HepG2 (cell line): Measurements from ENCODE around the gene MYO10. TPM values are rescaled to one million over a fixed set of nuclear protein-coding genes. Genes with fewer than 3 reads are reported as not detected.
A peak's percentile ranks its signal among the peaks of the same experiment; 100 is the strongest.

Source experiments
- HMG20B ChIP-seq: conservative IDR thresholded peaks from 2 replicates; pipeline ENCODE4 v1.6.1; 2016; ENCODE audit warnings: missing genetic modification reagents, missing compliant biosample characterization
- HNF4A ChIP-seq: sonication (generic); formaldehyde crosslinking; IDR thresholded peaks from 2 replicates; pipeline ENCODE4 v1.4.0; 2020; ENCODE audit warnings: missing genetic modification reagents
- NR2C2 ChIP-seq: sonication (generic); formaldehyde crosslinking; IDR thresholded peaks from 2 replicates; pipeline ENCODE4 v1.4.0; 2020; ENCODE audit warnings: missing genetic modification reagents, mild to moderate bottlenecking, moderate library complexity, borderline replicate concordance
- PLRG1 ChIP-seq: fragments of 450-650 bp; conservative IDR thresholded peaks from 2 replicates; pipeline ENCODE4 v1.6.1; 2016
- POLR2A ChIP-seq, 2 experiments: IDR thresholded peaks; 2 replicates each; pipeline ENCODE4 v1.6.1; 2011; ENCODE audit warnings: low read depth in 2 of 2, low read length in 2 of 2, mild to moderate bottlenecking in 1 of 2, moderate library complexity in 1 of 2; ENCODE audit not compliant: insufficient read depth in 1 of 2
- RXRA ChIP-seq: sonication (generic); formaldehyde crosslinking; IDR thresholded peaks from 2 replicates; pipeline ENCODE4 v1.5.1; 2020; ENCODE audit warnings: missing genetic modification reagents
- SOX5 ChIP-seq: IDR thresholded peaks from 2 replicates; pipeline ENCODE4 v1.6.1; 2016; ENCODE audit warnings: borderline replicate concordance
- SP140L ChIP-seq: sonication (generic); formaldehyde crosslinking; IDR thresholded peaks from 2 replicates; pipeline ENCODE4 v1.4.0; 2020; ENCODE audit warnings: missing genetic modification reagents, borderline replicate concordance
- SRSF9 ChIP-seq: fragments of 200-400 bp; formaldehyde crosslinking; IDR thresholded peaks from 2 replicates; pipeline ENCODE4 v1.6.1; 2018; ENCODE audit warnings: borderline replicate concordance, mild to moderate bottlenecking, low read depth, low read length; ENCODE audit not compliant: insufficient read depth, poor library complexity, severe bottlenecking
- THAP7 ChIP-seq: sonication (generic); formaldehyde crosslinking; IDR thresholded peaks from 2 replicates; pipeline ENCODE4 v1.8.1; 2023; ENCODE audit warnings: mild to moderate bottlenecking, missing genetic modification reagents
- THYN1 ChIP-seq: sonication (generic); formaldehyde crosslinking; IDR thresholded peaks from 2 replicates; pipeline ENCODE4 v1.8.1; 2023; ENCODE audit warnings: low read depth, mild to moderate bottlenecking, moderate library complexity, missing genetic modification reagents, borderline replicate concordance
- ZNF143 ChIP-seq: sonication (generic); formaldehyde crosslinking; IDR thresholded peaks from 2 replicates; pipeline ENCODE4 v1.4.0; 2020; ENCODE audit warnings: missing genetic modification reagents
- ZNF773 ChIP-seq: sonication (generic); formaldehyde crosslinking; IDR thresholded peaks from 2 replicates; pipeline ENCODE4 v1.4.0; 2020; ENCODE audit warnings: missing genetic modification reagents, borderline replicate concordance
- ZNF777 ChIP-seq: sonication (generic); formaldehyde crosslinking; IDR thresholded peaks from 2 replicates; pipeline ENCODE4 v1.4.0; 2020; ENCODE audit warnings: missing genetic modification reagents
- ZNF850 ChIP-seq: sonication (generic); formaldehyde crosslinking; conservative IDR thresholded peaks from 2 replicates; pipeline ENCODE4 v1.9.0; 2021; ENCODE audit warnings: mild to moderate bottlenecking, missing genetic modification reagents
- polyA plus RNA-seq, 8 experiments: library from polyadenylated mRNA; depleted of rRNA in 3 of 8; stranded (reverse) in 7 of 8; unstranded in 1 of 8; fragments of >200 nt; fragmentation: Illumina TruSeq in 4 of 8; extraction: Trizol in 4 of 8; gene quantifications; 2 replicates each; pipeline versions ENCODE4 v1.2.1 to v1.2.3, GENCODE V29; 2011 to 2016; ENCODE audit warnings: low read depth in 4 of 8, missing spikeins in 1 of 8, mixed read lengths in 1 of 8; ENCODE audit not compliant: insufficient read depth in 1 of 8
- total RNA-seq, 5 experiments: library from RNA; depleted of rRNA; stranded (reverse); fragments of >200 nt; fragmentation: Illumina TruSeq; extraction: Trizol; gene quantifications; 2 replicates each; pipeline ENCODE4 v1.2.3, GENCODE V29; 2016; ENCODE audit warnings: low read depth in 1 of 5
- TF ChIP-seq, protein P1 (sequence below): sonication (generic); formaldehyde crosslinking; conservative IDR thresholded peaks from 2 replicates; pipeline ENCODE4 v1.4.0; 2020; ENCODE audit warnings: mild to moderate bottlenecking, missing genetic modification reagents, moderate library complexity
- TF ChIP-seq, protein P2 (sequence below): sonication (generic); formaldehyde crosslinking; IDR thresholded peaks from 2 replicates; pipeline ENCODE4 v1.5.0; 2020; ENCODE audit warnings: mild to moderate bottlenecking, missing genetic modification reagents
- TF ChIP-seq, protein P3 (sequence below): sonication (generic); formaldehyde crosslinking; IDR thresholded peaks from 2 replicates; pipeline ENCODE4 v1.4.0; 2020; ENCODE audit warnings: mild to moderate bottlenecking, low read depth, missing genetic modification reagents

The MYO10 gene
- total and polyA plus RNA-seq, 2 of the 13 experiments (the other 11 are each of a cell fraction or from before 2014, with no cell fraction given), result 4.5 to 14.0 TPM

DNA sequence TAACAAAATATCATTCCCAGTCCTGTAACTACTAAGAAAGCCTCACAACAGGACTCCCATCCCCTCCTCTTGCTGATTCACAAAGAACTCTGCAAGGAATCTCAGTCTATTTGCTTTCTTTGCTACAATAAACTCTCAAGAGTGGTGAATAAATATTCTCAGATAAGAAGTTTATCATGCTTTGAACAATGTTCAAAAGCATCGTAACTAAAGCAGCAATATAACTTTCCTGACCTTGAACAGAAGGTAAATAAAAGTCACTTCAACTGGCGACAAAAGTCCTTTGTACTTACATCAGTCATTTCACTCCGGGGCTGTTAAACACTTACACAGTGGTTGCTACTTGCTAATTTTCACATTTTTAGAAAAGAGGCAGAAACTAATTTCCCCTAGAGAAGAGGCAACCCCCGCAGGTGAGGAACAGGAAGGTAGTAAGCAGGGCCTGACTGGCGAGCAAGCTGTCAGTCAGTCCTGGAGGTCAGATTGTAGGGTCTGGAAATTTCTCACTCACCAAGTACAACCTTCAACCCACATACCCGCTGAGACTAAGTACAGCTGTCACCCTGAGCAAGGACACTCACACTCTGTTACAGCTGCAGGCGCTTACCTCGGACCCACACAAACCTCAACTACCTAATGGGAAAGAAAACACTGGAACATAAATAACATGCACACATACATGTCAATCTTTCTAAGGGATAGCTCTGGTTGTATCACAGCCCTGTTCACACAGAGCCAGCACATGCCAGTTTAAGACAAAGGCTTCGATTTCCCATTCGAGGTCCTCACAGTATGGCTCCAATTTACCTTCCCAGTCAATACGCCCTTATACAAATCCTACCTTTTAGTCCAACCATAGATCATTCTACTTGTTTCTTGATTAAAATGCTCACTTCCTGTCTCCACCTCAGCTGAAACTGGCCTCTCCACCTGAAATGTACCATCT lies 214.7 kb downstream of the MYO10 start (continued):
- TF ChIP-seq SRSF9, result no peak
- no peak for TF ChIP-seq ZNF143 (CRISPR knock-in tag)
- no peak for TF ChIP-seq SP140L (CRISPR knock-in tag)
- TF ChIP-seq NR2C2 (CRISPR knock-in tag), result no peak
- no peak for TF ChIP-seq PLRG1
- TF ChIP-seq POLR2A (IDR thresholded peaks at IDR 0.05; ENCODE audit: insufficient read depth in 1 of 2, low read depth in 2 of 2, low read length in 2 of 2), result 0 out of 4 replicates have a peak, but pooled peaks of 1 of the 2 experiments have one; percentile 24
- TF ChIP-seq, protein P1, sequence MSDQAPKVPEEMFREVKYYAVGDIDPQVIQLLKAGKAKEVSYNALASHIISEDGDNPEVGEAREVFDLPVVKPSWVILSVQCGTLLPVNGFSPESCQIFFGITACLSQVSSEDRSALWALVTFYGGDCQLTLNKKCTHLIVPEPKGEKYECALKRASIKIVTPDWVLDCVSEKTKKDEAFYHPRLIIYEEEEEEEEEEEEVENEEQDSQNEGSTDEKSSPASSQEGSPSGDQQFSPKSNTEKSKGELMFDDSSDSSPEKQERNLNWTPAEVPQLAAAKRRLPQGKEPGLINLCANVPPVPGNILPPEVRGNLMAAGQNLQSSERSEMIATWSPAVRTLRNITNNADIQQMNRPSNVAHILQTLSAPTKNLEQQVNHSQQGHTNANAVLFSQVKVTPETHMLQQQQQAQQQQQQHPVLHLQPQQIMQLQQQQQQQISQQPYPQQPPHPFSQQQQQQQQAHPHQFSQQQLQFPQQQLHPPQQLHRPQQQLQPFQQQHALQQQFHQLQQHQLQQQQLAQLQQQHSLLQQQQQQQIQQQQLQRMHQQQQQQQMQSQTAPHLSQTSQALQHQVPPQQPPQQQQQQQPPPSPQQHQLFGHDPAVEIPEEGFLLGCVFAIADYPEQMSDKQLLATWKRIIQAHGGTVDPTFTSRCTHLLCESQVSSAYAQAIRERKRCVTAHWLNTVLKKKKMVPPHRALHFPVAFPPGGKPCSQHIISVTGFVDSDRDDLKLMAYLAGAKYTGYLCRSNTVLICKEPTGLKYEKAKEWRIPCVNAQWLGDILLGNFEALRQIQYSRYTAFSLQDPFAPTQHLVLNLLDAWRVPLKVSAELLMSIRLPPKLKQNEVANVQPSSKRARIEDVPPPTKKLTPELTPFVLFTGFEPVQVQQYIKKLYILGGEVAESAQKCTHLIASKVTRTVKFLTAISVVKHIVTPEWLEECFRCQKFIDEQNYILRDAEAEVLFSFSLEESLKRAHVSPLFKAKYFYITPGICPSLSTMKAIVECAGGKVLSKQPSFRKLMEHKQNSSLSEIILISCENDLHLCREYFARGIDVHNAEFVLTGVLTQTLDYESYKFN (CRISPR knock-in tag), result peak; percentile 74
- no peak for TF ChIP-seq THAP7 (CRISPR knock-in tag)
- no peak for TF ChIP-seq ZNF773 (CRISPR knock-in tag)
- TF ChIP-seq ZNF777, result no peak
- TF ChIP-seq ZNF850 (CRISPR knock-in tag), result no peak
- no peak for TF ChIP-seq RXRA (CRISPR knock-in tag)
- TF ChIP-seq, protein P2, sequence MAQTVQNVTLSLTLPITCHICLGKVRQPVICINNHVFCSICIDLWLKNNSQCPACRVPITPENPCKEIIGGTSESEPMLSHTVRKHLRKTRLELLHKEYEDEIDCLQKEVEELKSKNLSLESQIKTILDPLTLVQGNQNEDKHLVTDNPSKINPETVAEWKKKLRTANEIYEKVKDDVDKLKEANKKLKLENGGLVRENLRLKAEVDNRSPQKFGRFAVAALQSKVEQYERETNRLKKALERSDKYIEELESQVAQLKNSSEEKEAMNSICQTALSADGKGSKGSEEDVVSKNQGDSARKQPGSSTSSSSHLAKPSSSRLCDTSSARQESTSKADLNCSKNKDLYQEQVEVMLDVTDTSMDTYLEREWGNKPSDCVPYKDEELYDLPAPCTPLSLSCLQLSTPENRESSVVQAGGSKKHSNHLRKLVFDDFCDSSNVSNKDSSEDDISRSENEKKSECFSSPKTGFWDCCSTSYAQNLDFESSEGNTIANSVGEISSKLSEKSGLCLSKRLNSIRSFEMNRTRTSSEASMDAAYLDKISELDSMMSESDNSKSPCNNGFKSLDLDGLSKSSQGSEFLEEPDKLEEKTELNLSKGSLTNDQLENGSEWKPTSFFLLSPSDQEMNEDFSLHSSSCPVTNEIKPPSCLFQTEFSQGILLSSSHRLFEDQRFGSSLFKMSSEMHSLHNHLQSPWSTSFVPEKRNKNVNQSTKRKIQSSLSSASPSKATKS, result no peak
- 0 out of 2 replicates have a peak, but pooled peaks have one; percentile 32 for TF ChIP-seq HMG20B (CRISPR knock-in tag)
- no peak for TF ChIP-seq THYN1 (CRISPR knock-in tag)
- peak; percentile 88 for TF ChIP-seq SOX5 (CRISPR knock-in tag)
- TF ChIP-seq, protein P3, sequence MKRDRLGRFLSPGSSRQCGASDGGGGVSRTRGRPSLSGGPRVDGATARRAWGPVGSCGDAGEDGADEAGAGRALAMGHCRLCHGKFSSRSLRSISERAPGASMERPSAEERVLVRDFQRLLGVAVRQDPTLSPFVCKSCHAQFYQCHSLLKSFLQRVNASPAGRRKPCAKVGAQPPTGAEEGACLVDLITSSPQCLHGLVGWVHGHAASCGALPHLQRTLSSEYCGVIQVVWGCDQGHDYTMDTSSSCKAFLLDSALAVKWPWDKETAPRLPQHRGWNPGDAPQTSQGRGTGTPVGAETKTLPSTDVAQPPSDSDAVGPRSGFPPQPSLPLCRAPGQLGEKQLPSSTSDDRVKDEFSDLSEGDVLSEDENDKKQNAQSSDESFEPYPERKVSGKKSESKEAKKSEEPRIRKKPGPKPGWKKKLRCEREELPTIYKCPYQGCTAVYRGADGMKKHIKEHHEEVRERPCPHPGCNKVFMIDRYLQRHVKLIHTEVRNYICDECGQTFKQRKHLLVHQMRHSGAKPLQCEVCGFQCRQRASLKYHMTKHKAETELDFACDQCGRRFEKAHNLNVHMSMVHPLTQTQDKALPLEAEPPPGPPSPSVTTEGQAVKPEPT (CRISPR knock-in tag), result no peak
- TF ChIP-seq HNF4A (CRISPR knock-in tag), result no peak
